Karpas-422 (cell line): ENCODE data around the gene UCK2. TPM values are rescaled to one million over a fixed set of nuclear protein-coding genes. Genes with fewer than 3 reads are reported as not detected.

ENCODE experiments used
- DNase-seq: peaks from one replicate; pipeline ENCODE4 v3.0.0-alpha.2; 2015
- H2AFZ ChIP-seq: fragments of 200-600 bp; sonication (generic); 2 replicates; pipeline ENCODE4 v1.6.1; 2014; ENCODE audit warnings: antibody characterized with exemption, low read length, mixed read lengths
- H3K27ac ChIP-seq: fragments of 200-600 bp; sonication (generic); 2 replicates; pipeline ENCODE4 v1.5.1; 2014; ENCODE audit warnings: mild to moderate bottlenecking, low read length, moderate library complexity
- H3K27me3 ChIP-seq: fragments of 200-600 bp; sonication (generic); 2 replicates; pipeline ENCODE4 v1.6.1; 2014; ENCODE audit warnings: low read length, mixed read lengths
- H3K36me3 ChIP-seq: fragments of 200-600 bp; sonication (generic); 2 replicates; pipeline ENCODE4 v1.6.1; 2014; ENCODE audit warnings: low read length, mixed read lengths; ENCODE audit not compliant: insufficient read depth
- H3K4me1 ChIP-seq: fragments of 200-600 bp; sonication (generic); 2 replicates; pipeline ENCODE4 v1.6.1; 2014; ENCODE audit warnings: mild to moderate bottlenecking, low read length, mixed read lengths
- H3K4me2 ChIP-seq: fragments of 200-600 bp; sonication (generic); 2 replicates; pipeline ENCODE4 v1.6.1; 2014; ENCODE audit warnings: low read length, low read depth, mild to moderate bottlenecking; ENCODE audit not compliant: poor library complexity, severe bottlenecking
- H3K4me3 ChIP-seq: fragments of 200-600 bp; sonication (generic); 2 replicates; pipeline ENCODE4 v1.5.1; 2014; ENCODE audit warnings: mild to moderate bottlenecking, antibody characterized with exemption, low read length, mixed read lengths
- H3K79me2 ChIP-seq: fragments of 200-600 bp; sonication (generic); 2 replicates; pipeline ENCODE4 v1.6.1; 2014; ENCODE audit warnings: mild to moderate bottlenecking, low read length, mixed read lengths
- H3K9ac ChIP-seq: fragments of 200-600 bp; sonication (generic); 2 replicates; pipeline ENCODE4 v1.6.0; 2014; ENCODE audit warnings: low read length
- H3K9me2 ChIP-seq: fragments of 200-600 bp; sonication (generic), shearing (Covaris generic); replicated peaks from 2 replicates; pipeline ENCODE4 v1.6.0; 2014; ENCODE audit warnings: mild to moderate bottlenecking, low read length, moderate library complexity; ENCODE audit not compliant: insufficient read depth
- H3K9me3 ChIP-seq: fragments of 300-700, 200-600 bp; sonication (generic); 2 replicates; pipeline ENCODE4 v1.6.1; 2014; ENCODE audit warnings: low read length, mixed read lengths
- H4K20me1 ChIP-seq: fragments of 200-600 bp; sonication (generic); 2 replicates; pipeline ENCODE4 v1.6.1; 2014; ENCODE audit warnings: mild to moderate bottlenecking, antibody characterized with exemption, low read length, low read depth; ENCODE audit not compliant: insufficient read depth
- total RNA-seq: library from RNA; depleted of rRNA; stranded (reverse); fragments of >200 nt; shearing (Covaris generic); gene quantifications from 2 replicates; pipeline ENCODE4 v1.2.3, GENCODE V29; 2014; ENCODE audit warnings: low replicate concordance

Gene UCK2
- total RNA-seq, 1 experiment from 2014 or later, result 67.9 TPM

- no peaks in the 10 kb centered on the region for H3K9me3 ChIP-seq
- H3K9ac ChIP-seq, result no peak overlapping the region
- H4K20me1 ChIP-seq, result peaks cover 21% of the 10 kb centered on the region
- H3K79me2 ChIP-seq, result peaks cover 98% of the 10 kb centered on the region
- no peak for DNase-seq
- H2AFZ ChIP-seq, result no peak overlapping the region
- no peaks in the 10 kb centered on the region for H3K9me2 ChIP-seq
- no peak overlapping the region for H3K27ac ChIP-seq
- no peaks in the 10 kb centered on the region for H3K36me3 ChIP-seq
- no peak overlapping the region for H3K4me3 ChIP-seq
- H3K4me1 ChIP-seq, result peaks cover 52% of the 10 kb centered on the region
- no peak overlapping the region for H3K4me2 ChIP-seq
- H3K27me3 ChIP-seq, result no peaks in the 10 kb centered on the region
These were observed 26.9 kb downstream of the UCK2 start for GRCh38 chr1:165854101-165854845.

DNA sequence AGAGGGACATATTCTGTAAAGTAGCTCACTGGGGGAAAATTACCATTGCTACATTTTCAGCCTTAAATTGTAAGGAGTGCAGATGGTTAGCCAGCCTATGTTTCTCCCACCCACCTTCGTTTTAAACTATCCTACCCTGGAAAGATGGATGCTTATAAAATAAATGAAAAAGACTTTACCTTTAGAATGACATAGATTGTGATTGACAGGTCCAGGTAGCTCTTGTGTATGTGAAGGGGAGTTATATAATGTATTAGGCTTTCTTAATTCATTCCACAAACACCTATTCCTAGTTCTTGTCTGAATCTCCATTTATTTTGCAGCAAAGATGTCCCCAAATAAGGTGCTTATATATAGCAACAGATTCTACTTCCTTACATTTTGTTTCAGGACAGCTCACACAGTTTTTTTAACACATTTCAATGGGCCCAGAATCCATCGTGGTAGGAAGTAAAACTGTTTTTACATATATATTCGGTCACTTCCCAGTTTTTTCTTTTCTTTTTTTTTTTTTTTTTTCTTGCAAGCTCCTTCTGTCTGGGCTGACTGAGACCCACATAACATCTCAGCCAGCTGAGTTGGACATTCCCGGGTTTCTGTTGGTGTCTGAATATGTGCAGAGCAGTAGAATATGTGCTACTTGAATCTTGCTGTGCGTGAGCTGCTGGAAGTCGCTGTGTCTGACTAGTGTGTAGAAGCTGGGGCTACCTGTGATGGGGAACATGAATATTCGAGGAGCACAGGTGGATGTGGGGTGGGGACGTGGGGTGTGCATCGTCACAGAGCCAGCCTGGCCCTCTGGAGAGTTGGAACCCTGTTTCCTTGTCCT lies 27.8 kb downstream of the UCK2 start:
- H2AFZ ChIP-seq, result no peak overlapping the region

GRCh38 chr1:165856021-165856420 lies 28.6 kb downstream of the UCK2 start:
- DNase-seq, result no peak
- Histone ChIP-seq H3K9me3 (no peaks in the 10 kb centered on the region), H3K27me3 (no peaks in the 10 kb centered on the region), H2AFZ (no peak overlapping the region), H3K9ac (no peak overlapping the region), H3K4me1 (peaks cover 44% of the 10 kb centered on the region), H4K20me1 (peaks cover 25% of the 10 kb centered on the region), H3K27ac (no peak overlapping the region), H3K9me2 (no peaks in the 10 kb centered on the region), H3K4me3 (no peak overlapping the region), H3K79me2 (peaks cover 100% of the 10 kb centered on the region), H3K36me3 (no peaks in the 10 kb centered on the region), H3K4me2 (no peak overlapping the region)

More for the DNA sequence above, 27.8 kb downstream of the UCK2 start:
- H3K9ac ChIP-seq, result no peak overlapping the region
- no peak overlapping the region for H3K4me3 ChIP-seq
- peaks cover 46% of the 10 kb centered on the region for H3K4me1 ChIP-seq
- peaks cover 98% of the 10 kb centered on the region for H3K79me2 ChIP-seq
- H3K27ac ChIP-seq, result no peak overlapping the region
- no peak overlapping the region for H3K4me2 ChIP-seq
- no peak for DNase-seq
- H3K27me3 ChIP-seq, result no peaks in the 10 kb centered on the region
- peaks cover 21% of the 10 kb centered on the region for H4K20me1 ChIP-seq
- no peaks in the 10 kb centered on the region for H3K36me3 ChIP-seq
- no peaks in the 10 kb centered on the region for H3K9me2 ChIP-seq
- H3K9me3 ChIP-seq, result no peaks in the 10 kb centered on the region

DNA sequence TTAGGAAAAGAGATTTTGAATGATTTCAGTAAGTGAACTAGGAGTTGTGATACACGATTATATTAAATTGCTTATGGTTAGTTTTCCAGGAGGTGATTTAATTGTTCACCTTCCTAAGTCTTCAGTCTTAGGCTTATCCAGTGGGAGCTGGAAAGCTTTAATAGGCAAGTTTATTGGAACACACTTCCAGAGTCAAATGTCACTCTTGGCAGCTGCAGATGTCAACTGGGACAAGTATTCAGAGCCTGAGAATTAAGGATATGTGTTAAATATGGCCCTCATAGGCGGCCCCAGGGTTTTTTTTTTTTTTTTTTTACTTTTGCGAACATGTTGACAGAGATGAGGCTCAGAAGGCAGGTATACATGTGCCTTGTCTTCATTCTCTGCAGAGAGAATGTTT lies 29.2 kb downstream of the UCK2 start:
- Histone ChIP-seq H3K79me2 (peaks cover 98% of the 10 kb centered on the region), H3K27ac (no peak overlapping the region), H4K20me1 (peaks cover 27% of the 10 kb centered on the region), H2AFZ (no peak overlapping the region), H3K27me3 (no peaks in the 10 kb centered on the region), H3K9ac (no peak overlapping the region), H3K4me3 (no peak overlapping the region), H3K36me3 (no peaks in the 10 kb centered on the region), H3K4me1 (peaks cover 38% of the 10 kb centered on the region), H3K4me2 (no peak overlapping the region), H3K9me2 (no peaks in the 10 kb centered on the region), H3K9me3 (no peaks in the 10 kb centered on the region)
- DNase-seq, result no peak

GRCh38 chr1:165857046-165857801 lies 29.8 kb downstream of the UCK2 start:
- Histone ChIP-seq H3K27me3 (no peaks in the 10 kb centered on the region), H3K79me2 (peaks cover 98% of the 10 kb centered on the region), H3K4me3 (no peak overlapping the region), H3K36me3 (no peaks in the 10 kb centered on the region), H3K9me3 (no peaks in the 10 kb centered on the region), H2AFZ (no peak overlapping the region), H3K27ac (no peak overlapping the region), H4K20me1 (peaks cover 27% of the 10 kb centered on the region), H3K9ac (no peak overlapping the region), H3K4me2 (no peak overlapping the region), H3K4me1 (peaks cover 36% of the 10 kb centered on the region), H3K9me2 (no peaks in the 10 kb centered on the region)
- DNase-seq, result no peak

DNA sequence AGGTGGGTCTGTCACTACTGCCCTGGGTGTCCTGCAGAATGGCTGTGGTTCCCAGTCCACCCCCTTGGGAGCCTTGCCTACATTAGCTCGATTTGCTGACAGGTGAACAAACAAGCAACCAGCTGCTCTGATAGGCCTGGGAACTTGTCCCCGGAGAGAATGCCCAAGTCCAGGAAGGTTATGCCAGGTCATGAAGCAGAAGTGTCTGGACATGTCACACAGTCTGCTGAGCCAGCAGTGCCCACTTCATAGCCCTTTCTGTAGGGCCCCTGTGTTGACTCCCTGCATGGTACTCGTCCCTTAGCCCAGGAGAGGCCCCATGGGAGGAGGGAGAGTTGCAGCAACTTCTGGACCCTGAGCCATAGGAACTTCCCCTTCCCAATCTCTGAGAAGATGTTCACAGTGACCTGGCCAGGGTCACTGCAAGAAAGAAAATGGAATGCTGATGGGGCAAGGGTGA lies 31.0 kb downstream of the UCK2 start:
- Histone ChIP-seq H2AFZ (no peak overlapping the region), H3K4me3 (no peak overlapping the region), H3K79me2 (peaks cover 98% of the 10 kb centered on the region), H3K4me1 (peaks cover 25% of the 10 kb centered on the region), H3K9me2 (no peaks in the 10 kb centered on the region), H3K9ac (no peak overlapping the region), H3K36me3 (no peaks in the 10 kb centered on the region), H3K9me3 (no peaks in the 10 kb centered on the region), H3K4me2 (no peak overlapping the region), H4K20me1 (peaks cover 24% of the 10 kb centered on the region; the same call in 1 of the 2 replicates), H3K27me3 (no peaks in the 10 kb centered on the region), H3K27ac (no peak overlapping the region)
- no peak for DNase-seq

DNA sequence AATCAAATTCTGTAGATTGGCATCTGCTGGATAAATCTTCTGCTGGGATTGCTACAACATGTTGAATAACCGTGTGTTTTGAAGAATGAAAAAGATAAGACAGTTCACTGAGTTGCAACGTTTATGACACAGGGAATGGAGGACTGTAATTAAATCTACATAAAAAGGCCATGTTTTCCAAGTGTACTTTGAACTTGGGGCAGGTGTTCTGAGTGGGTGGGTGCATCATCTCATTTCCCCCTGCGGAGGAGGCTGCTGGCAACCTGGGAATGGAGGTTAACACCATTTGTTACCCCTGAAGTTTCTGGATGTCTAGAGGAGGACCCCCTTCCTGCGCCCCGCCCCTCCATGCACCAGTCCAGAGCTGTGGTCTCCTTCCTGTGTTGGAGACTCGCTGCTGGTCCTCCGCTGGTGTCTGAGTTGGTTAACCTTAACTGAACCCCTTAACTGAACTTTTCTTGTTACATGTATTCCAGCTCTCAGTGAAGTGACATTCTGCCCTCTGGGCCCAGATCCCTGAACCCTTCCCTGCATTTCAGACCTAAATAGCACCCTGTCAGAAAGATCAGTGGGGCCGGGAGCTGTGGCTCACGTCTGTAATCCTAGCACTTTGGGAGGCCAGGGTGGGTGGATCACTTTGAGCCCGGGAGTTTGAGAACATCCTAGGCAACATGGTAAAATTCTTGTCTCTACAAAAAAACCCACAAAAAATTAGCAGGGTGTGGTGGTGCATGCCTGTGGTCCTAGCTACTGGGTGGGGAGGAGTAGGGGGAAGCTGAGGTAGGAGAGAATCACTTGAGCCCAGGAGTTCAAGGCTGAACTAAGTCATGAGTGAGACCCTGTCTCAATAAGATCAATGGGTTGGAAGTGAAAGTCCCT lies 31.8 kb downstream of the UCK2 start:
- Histone ChIP-seq H3K79me2 (peaks cover 98% of the 10 kb centered on the region), H3K9ac (no peak overlapping the region), H3K4me1 (peaks cover 17% of the 10 kb centered on the region), H3K27me3 (no peaks in the 10 kb centered on the region), H3K27ac (no peak overlapping the region), H4K20me1 (peaks cover 24% of the 10 kb centered on the region; the same call in 1 of the 2 replicates), H3K9me2 (no peaks in the 10 kb centered on the region), H3K4me2 (no peak overlapping the region), H2AFZ (no peak overlapping the region), H3K4me3 (no peak overlapping the region), H3K9me3 (no peaks in the 10 kb centered on the region), H3K36me3 (no peaks in the 10 kb centered on the region)
- no peak for DNase-seq
